GM13976 (cell line): Measurements from ENCODE around the gene BICC1.
"Not testable (repeated sequence)": the region's sequence is repeated elsewhere in the genome, so short reads cannot be mapped to it uniquely, and the experiment has no call there.

Experiments used
- DNase-seq: peaks from one replicate; pipeline ENCODE4 v3.0.0; 2012; ENCODE audit warnings: low spot score
- in situ Hi-C: fragments of 300-500 bp; cut with MboI; formaldehyde crosslinking; loops from one replicate; pipeline ENCODE4 v1.12.0; 2022; ENCODE audit warnings: low sequenced_read_pairs, mixed read lengths, inconsistent platforms; ENCODE audit not compliant: unreplicated experiment
- TF ChIP-seq, protein P1 (sequence below): IDR thresholded peaks from 2 replicates; pipeline ENCODE4 v1.5.1; 2012; ENCODE audit warnings: borderline replicate concordance, mild to moderate bottlenecking; ENCODE audit not compliant: insufficient read depth; ENCODE audit errors: extremely low read depth, missing control alignments, control extremely low read depth

The BICC1 gene

DNA sequence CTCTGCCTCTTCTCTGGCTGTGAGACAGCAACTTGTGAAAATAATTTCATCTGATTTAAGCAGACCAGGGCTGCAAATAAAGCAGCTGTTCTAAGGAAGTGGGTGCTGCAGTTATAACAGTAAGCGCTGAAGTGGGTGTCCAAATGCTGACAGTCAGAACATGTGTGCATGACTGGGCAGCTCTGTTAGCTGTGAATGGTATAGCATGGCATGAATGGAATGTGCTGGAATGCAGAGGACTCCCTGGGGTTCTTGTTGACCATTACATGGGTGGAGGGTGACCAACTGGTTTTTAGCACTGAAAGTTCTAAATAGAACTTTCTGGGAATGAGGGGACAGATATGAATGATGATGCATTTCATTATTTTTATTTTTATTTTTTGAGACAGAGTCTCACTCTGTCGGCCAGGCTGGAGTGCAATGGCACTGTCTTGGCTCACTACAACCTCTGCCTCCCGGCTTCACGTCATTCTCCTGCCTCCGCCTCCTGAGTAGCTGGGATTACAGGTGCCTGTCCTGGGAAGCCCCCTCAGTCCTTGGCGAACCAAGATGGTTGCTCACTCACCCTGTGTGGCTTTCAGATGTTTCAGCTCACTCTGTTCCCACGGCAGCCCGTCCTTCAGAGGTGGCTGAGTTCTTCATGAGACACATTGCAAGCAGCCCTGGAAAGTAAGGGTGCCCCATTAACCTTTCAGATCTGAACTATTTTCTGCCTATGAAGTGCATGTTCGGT lies 344.0 kb downstream of the BICC1 start:
- DNase-seq, result no peak

DNA sequence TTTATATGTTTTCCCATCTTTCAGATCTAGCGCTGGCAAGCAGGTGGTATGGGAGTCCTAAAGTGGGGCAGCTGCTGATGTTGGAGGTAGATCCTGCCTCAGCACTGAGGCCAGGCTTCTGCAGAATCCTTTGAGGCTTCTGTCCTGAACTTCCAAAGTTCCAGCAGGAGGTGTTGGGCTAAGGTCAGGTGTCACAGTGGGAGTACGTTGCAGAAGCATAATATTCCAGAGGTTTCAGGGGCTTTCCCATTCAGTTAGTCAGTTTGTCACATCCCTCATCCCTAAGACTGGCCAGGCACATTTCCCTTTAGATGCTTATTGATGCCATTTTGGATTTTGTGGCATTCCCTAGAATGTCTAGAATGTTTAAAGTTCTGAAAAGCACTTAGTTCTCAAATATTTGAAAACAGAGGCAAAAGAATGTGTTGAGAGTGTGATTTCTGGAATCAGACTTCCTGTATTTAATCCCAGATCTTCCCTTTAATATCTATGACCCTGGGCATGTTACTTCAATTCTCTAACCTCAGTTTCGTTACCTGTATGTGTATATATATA lies 344.7 kb downstream of the BICC1 start:
- TF ChIP-seq, protein P1, sequence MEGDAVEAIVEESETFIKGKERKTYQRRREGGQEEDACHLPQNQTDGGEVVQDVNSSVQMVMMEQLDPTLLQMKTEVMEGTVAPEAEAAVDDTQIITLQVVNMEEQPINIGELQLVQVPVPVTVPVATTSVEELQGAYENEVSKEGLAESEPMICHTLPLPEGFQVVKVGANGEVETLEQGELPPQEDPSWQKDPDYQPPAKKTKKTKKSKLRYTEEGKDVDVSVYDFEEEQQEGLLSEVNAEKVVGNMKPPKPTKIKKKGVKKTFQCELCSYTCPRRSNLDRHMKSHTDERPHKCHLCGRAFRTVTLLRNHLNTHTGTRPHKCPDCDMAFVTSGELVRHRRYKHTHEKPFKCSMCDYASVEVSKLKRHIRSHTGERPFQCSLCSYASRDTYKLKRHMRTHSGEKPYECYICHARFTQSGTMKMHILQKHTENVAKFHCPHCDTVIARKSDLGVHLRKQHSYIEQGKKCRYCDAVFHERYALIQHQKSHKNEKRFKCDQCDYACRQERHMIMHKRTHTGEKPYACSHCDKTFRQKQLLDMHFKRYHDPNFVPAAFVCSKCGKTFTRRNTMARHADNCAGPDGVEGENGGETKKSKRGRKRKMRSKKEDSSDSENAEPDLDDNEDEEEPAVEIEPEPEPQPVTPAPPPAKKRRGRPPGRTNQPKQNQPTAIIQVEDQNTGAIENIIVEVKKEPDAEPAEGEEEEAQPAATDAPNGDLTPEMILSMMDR, result no peak
- in situ Hi-C loops, result no loop called here
- no peak for DNase-seq

More for the DNA sequence above, 344.0 kb downstream of the BICC1 start:
- TF ChIP-seq, protein P1, result no peak
- in situ Hi-C loops, result no loop called here

DNA sequence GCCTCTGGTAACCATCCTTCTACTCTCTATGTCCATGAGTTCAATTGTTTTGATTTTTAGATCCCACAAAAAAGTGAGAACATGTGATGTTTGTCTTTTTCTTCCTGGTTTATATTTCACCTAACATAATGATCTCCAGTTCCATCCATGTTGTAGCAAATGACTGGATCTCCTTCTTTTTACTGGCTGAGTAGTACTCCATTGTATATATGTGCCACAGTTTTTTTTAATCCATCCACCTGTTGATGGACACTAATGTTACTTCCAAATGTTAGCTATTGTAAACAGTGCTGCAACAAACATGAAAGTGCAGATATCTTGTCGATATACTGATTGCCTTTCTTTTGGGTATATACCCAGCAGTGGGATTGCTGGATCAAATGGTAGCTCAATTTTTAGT lies 345.5 kb downstream of the BICC1 start:
- DNase-seq, in situ Hi-C loops: not testable (repeated sequence)

DNA sequence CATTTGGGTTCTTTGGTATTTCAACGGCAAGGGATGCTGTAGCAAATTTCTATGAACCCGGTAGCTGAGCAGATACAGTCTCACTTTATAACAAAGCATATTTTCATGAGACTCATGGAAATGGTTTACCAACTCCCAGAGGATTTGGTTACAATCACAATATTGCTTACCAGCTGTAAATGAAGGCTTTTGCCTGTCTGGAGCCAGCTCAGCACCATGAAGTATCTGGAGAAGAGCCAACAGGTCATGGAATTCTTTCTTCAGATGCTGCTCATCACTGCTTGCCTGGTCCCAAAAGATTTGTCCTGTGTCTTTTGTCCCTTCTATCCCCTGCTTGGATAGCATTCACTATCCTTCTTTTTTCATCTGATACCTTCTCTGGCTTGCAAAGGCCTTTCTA lies 346.9 kb downstream of the BICC1 start:
- in situ Hi-C loops, result no loop called here
- TF ChIP-seq, protein P1, result no peak
- DNase-seq, result no peak

DNA sequence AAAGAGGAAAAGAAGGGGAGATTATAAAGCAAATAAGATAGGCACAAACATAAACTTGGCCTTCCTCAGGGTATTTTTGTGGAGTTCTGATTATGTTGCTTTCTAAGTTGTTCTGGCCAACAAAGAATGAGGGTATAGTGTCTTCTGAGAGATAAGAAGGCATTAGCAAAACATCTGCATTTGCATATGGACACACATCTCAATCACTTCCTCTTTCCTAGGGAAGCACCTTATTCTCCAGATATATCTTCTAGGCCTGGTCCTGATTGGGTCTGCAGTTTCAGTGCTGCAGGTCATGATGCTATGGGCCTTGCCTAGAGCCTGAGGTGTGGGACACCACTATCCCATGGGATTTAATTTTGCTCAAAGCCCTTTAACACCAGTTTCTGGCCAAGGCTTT lies 355.0 kb downstream of the BICC1 start:
- in situ Hi-C loops, result no loop called here
- TF ChIP-seq, protein P1, result no peak
- DNase-seq, result no peak

DNA sequence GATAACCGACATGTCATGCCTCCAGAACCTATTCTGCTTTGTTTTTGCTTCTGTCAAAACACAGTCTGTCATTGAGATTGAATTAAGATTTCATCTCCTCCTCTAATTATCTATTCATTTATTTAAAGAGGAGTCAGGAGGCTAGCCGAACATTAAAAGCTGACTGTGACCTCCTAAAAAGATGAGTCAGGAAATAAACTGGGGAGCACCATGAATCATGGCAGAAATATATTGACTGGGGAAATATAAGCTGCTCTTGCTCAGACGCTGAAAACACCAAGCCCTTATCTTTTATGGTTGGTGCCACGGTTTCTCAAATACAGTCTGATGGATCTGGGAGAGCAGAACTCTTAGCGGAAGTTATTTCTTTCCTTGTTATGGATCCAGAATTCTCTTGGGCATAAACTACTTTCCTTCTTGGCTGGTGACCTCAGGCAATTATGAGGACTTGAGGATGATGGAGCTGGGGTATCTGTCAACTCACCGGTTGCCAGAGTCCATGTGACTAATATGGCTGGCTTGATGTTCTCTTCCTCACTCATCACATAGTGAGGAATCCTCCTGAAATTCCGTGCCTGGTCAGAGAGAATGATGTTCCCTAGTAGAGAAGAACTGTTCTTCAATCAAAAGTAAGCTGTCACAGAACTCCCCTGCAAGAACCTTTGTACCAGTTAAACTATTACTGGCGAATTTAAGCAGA lies 356.2 kb downstream of the BICC1 start:
- in situ Hi-C loops, result no loop called here
- DNase-seq, result no peak
- TF ChIP-seq, protein P1, result no peak

DNA sequence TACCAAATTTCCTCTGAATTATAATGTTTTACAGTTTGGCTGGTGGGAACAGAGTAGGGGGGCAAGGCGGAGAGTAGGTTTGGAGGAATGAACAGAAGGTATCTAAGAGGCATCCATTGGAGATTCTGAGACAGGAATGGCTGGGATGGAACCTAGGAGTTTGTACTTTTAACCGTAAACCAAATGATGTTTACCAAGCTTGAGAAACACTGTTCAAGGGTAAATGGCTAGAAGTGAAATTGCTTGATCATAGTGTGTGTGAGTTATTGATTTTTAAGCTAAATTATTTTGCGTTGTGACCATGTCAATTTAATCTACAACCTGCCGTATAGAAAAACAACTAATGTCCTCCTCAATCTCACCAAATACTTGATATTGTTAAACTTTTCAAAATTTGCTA lies 357.4 kb downstream of the BICC1 start:
- TF ChIP-seq, protein P1, result no peak
- no peak for DNase-seq
- in situ Hi-C loops, result no loop called here
